Measurements from ENCODE around the gene EXOC3L4. TPM values are rescaled to one million over a fixed set of nuclear protein-coding genes. Genes with fewer than 3 reads are reported as not detected.

EXOC3L4 gene
- total and polyA plus RNA-seq, 2 donors (not counting 1 experiment from before 2014, with no cell fraction given): 0.39 to 0.50 TPM

GRCh38 chr14:103129301-103130016 is 34.9 kb downstream of the EXOC3L4 start:
- DNase-seq (ENCODE audit: low read depth in 2 of 2): no peak
- no peaks in the 10 kb centered on the region for H4K20me1 ChIP-seq (ENCODE audit: control insufficient read depth, extremely low read depth, insufficient read depth, low read length)
- no peaks in the 10 kb centered on the region for H3K9me3 ChIP-seq (ENCODE audit: control insufficient read depth, insufficient read depth, low read depth, low read length)
- H3K27ac ChIP-seq (ENCODE audit: insufficient read depth, low read length): no peak overlapping the region
- no peak overlapping the region for H2AFZ ChIP-seq (ENCODE audit: low read length)
- H3K4me3 ChIP-seq (replicated peaks in 1 of 4; ENCODE audit: control extremely low read depth in 1 of 4, insufficient read depth in 1 of 4, low read depth in 3 of 4, low read length in 4 of 4): no peak overlapping the region
- no peak overlapping the region for H3K9ac ChIP-seq (ENCODE audit: insufficient read depth, low read length)
- peaks cover 5% of the 10 kb centered on the region for H3K79me2 ChIP-seq (ENCODE audit: control insufficient read depth, insufficient read depth, low read length)
- peaks cover 36% of the 10 kb centered on the region for H3K36me3 ChIP-seq (ENCODE audit: control insufficient read depth, insufficient read depth, low read length)
- H3K27me3 ChIP-seq (ENCODE audit: control insufficient read depth, insufficient read depth, low read length): no peaks in the 10 kb centered on the region
- TF ChIP-seq, protein P1, sequence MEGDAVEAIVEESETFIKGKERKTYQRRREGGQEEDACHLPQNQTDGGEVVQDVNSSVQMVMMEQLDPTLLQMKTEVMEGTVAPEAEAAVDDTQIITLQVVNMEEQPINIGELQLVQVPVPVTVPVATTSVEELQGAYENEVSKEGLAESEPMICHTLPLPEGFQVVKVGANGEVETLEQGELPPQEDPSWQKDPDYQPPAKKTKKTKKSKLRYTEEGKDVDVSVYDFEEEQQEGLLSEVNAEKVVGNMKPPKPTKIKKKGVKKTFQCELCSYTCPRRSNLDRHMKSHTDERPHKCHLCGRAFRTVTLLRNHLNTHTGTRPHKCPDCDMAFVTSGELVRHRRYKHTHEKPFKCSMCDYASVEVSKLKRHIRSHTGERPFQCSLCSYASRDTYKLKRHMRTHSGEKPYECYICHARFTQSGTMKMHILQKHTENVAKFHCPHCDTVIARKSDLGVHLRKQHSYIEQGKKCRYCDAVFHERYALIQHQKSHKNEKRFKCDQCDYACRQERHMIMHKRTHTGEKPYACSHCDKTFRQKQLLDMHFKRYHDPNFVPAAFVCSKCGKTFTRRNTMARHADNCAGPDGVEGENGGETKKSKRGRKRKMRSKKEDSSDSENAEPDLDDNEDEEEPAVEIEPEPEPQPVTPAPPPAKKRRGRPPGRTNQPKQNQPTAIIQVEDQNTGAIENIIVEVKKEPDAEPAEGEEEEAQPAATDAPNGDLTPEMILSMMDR (conservative IDR thresholded peaks at IDR 0.05 in 1 of 2, IDR thresholded peaks at IDR 0.05 in 1 of 2; ENCODE audit: low read depth in 1 of 2, low read length in 2 of 2): no peak
- no peak for TF ChIP-seq EZH2 (IDR thresholded peaks at IDR 0.05; ENCODE audit: low read length, missing control alignments)
- H3K4me2 ChIP-seq (ENCODE audit: extremely low read depth, insufficient read depth, low read length): no peak overlapping the region
- H3K4me1 ChIP-seq (ENCODE audit: control insufficient read depth, extremely low read depth, insufficient read depth, low read length): peaks cover 18% of the 10 kb centered on the region

- no peaks in the 10 kb centered on the region for H4K20me1 ChIP-seq (ENCODE audit: control insufficient read depth, extremely low read depth, insufficient read depth, low read length)
- H3K36me3 ChIP-seq (ENCODE audit: control insufficient read depth, insufficient read depth, low read length): peaks cover 40% of the 10 kb centered on the region
- H2AFZ ChIP-seq (ENCODE audit: low read length): no peak overlapping the region
- H3K4me1 ChIP-seq (ENCODE audit: control insufficient read depth, extremely low read depth, insufficient read depth, low read length): peaks cover 15% of the 10 kb centered on the region
- no peak for TF ChIP-seq EZH2 (IDR thresholded peaks at IDR 0.05; ENCODE audit: low read length, missing control alignments)
- TF ChIP-seq, protein P1 (conservative IDR thresholded peaks at IDR 0.05 in 1 of 2, IDR thresholded peaks at IDR 0.05 in 1 of 2; ENCODE audit: low read depth in 1 of 2, low read length in 2 of 2): no peak
- no peak overlapping the region for H3K9ac ChIP-seq (ENCODE audit: insufficient read depth, low read length)
- H3K27me3 ChIP-seq (ENCODE audit: control insufficient read depth, insufficient read depth, low read length): no peaks in the 10 kb centered on the region
- DNase-seq (ENCODE audit: low read depth in 2 of 2): no peak
- no peak overlapping the region for H3K27ac ChIP-seq (ENCODE audit: insufficient read depth, low read length)
- peaks cover 5% of the 10 kb centered on the region for H3K79me2 ChIP-seq (ENCODE audit: control insufficient read depth, insufficient read depth, low read length)
- H3K4me2 ChIP-seq (ENCODE audit: extremely low read depth, insufficient read depth, low read length): no peak overlapping the region
- H3K4me3 ChIP-seq (replicated peaks in 1 of 4; ENCODE audit: control extremely low read depth in 1 of 4, insufficient read depth in 1 of 4, low read depth in 3 of 4, low read length in 4 of 4): no peak overlapping the region
- H3K9me3 ChIP-seq (ENCODE audit: control insufficient read depth, insufficient read depth, low read depth, low read length): no peaks in the 10 kb centered on the region
Observed at GRCh38 chr14:103130017-103130764, 35.7 kb downstream of the EXOC3L4 start.

GRCh38 chr14:103130965-103131364 is 36.4 kb downstream of the EXOC3L4 start:
- no peak overlapping the region for H3K9ac ChIP-seq (ENCODE audit: insufficient read depth, low read length)
- H3K4me3 ChIP-seq (replicated peaks in 1 of 4; ENCODE audit: control extremely low read depth in 1 of 4, insufficient read depth in 1 of 4, low read depth in 3 of 4, low read length in 4 of 4): no peak overlapping the region
- peak; percentile 69 to 84 for DNase-seq (ENCODE audit: low read depth in 2 of 2)
- no peaks in the 10 kb centered on the region for H3K27me3 ChIP-seq (ENCODE audit: control insufficient read depth, insufficient read depth, low read length)
- H3K9me3 ChIP-seq (ENCODE audit: control insufficient read depth, insufficient read depth, low read depth, low read length): no peaks in the 10 kb centered on the region
- H3K36me3 ChIP-seq (ENCODE audit: control insufficient read depth, insufficient read depth, low read length): peaks cover 43% of the 10 kb centered on the region
- H3K79me2 ChIP-seq (ENCODE audit: control insufficient read depth, insufficient read depth, low read length): peaks cover 3% of the 10 kb centered on the region
- no peak overlapping the region for H2AFZ ChIP-seq (ENCODE audit: low read length)
- no peak overlapping the region for H3K27ac ChIP-seq (ENCODE audit: insufficient read depth, low read length)
- H3K4me2 ChIP-seq (ENCODE audit: extremely low read depth, insufficient read depth, low read length): no peak overlapping the region
- peaks cover 15% of the 10 kb centered on the region for H3K4me1 ChIP-seq (ENCODE audit: control insufficient read depth, extremely low read depth, insufficient read depth, low read length)
- TF ChIP-seq, protein P1 (conservative IDR thresholded peaks at IDR 0.05 in 1 of 2, IDR thresholded peaks at IDR 0.05 in 1 of 2; ENCODE audit: low read depth in 1 of 2, low read length in 2 of 2): no peak
- TF ChIP-seq EZH2 (IDR thresholded peaks at IDR 0.05; ENCODE audit: low read length, missing control alignments): no peak
- H4K20me1 ChIP-seq (ENCODE audit: control insufficient read depth, extremely low read depth, insufficient read depth, low read length): no peaks in the 10 kb centered on the region
